OCI-LY7 (cell line): Measurements from ENCODE around the gene TRIM56. TPM values are rescaled to one million over a fixed set of nuclear protein-coding genes. Genes with fewer than 3 reads are reported as not detected.

Experiments
- BruUV-seq: library from RNA; stranded (reverse); fragments of 400-500 nt; replicated peaks from 2 replicates; lab custom pipeline; 2021; lab: Mats Ljungman, UMichigan
- CTCF ChIA-PET: fragments of 300-600 bp; sonication (Branson Sonifier 250); formaldehyde crosslinking; loops from one replicate; lab custom pipeline; 2022; ENCODE audit warnings: antibody characterized with exemption; ENCODE audit not compliant: unreplicated experiment; lab: Charles Lee
- POLR2A ChIA-PET: fragments of 300-600 bp; sonication (Branson Sonifier 250); formaldehyde crosslinking; loops from one replicate; lab custom pipeline; 2022; ENCODE audit warnings: antibody characterized with exemption; lab: Charles Lee
- DNase-seq: peaks from one replicate; pipeline ENCODE4 v3.0.0-alpha.2; 2015; ENCODE audit warnings: low spot score
- H2AFZ ChIP-seq: fragments of 200-600 bp; sonication (generic), shearing (Covaris generic); 2 replicates; pipeline ENCODE4 v1.6.1; 2014; ENCODE audit warnings: mild to moderate bottlenecking, antibody characterized with exemption, low read length, moderate library complexity
- H3K27ac ChIP-seq: fragments of 200-600 bp; sonication (generic); 2 replicates; pipeline ENCODE4 v1.5.1; 2014; ENCODE audit warnings: mixed run types, low read depth, mild to moderate bottlenecking, moderate library complexity, low read length, inconsistent platforms; ENCODE audit not compliant: poor library complexity, severe bottlenecking
- H3K36me3 ChIP-seq: fragments of 200-600 bp; sonication (generic); 2 replicates; pipeline ENCODE4 v1.6.1; 2014; ENCODE audit warnings: mild to moderate bottlenecking, antibody characterized with exemption, low read length, moderate library complexity, mixed read lengths; ENCODE audit not compliant: insufficient read depth
- H3K4me1 ChIP-seq: fragments of 200-600 bp; sonication (generic); 2 replicates; pipeline ENCODE4 v1.5.1; 2014; ENCODE audit warnings: mild to moderate bottlenecking, low read length; ENCODE audit not compliant: insufficient read depth, poor library complexity, severe bottlenecking
- H3K4me2 ChIP-seq: fragments of 200-600 bp; sonication (generic); 2 replicates; pipeline ENCODE4 v1.6.1; 2014; ENCODE audit warnings: mild to moderate bottlenecking, low read length
- H3K4me3 ChIP-seq: fragments of 200-600 bp; sonication (generic); 2 replicates; pipeline ENCODE4 v1.5.1; 2014; ENCODE audit warnings: mild to moderate bottlenecking, low read depth, low read length; ENCODE audit not compliant: poor library complexity, severe bottlenecking
- H3K79me2 ChIP-seq: fragments of 200-600 bp; sonication (generic); 2 replicates; pipeline ENCODE4 v1.6.1; 2016; ENCODE audit warnings: low read depth, mild to moderate bottlenecking, low read length, moderate library complexity, mixed read lengths; ENCODE audit not compliant: insufficient read depth
- H3K9me2 ChIP-seq: fragments of 200-600 bp; sonication (generic); 2 replicates; pipeline ENCODE4 v1.6.1; 2016; ENCODE audit warnings: mild to moderate bottlenecking, low read length, mixed read lengths; ENCODE audit not compliant: insufficient read depth
- H3K9me3 ChIP-seq: fragments of 200-600 bp; sonication (generic); 2 replicates; pipeline ENCODE4 v1.6.1; 2014; ENCODE audit warnings: mild to moderate bottlenecking, mixed run types, low read length, mixed read lengths
- H4K20me1 ChIP-seq: fragments of 200-600 bp; sonication (generic); 2 replicates; pipeline ENCODE4 v1.6.1; 2014; ENCODE audit warnings: mild to moderate bottlenecking, antibody characterized with exemption, low read length, moderate library complexity, mixed read lengths; ENCODE audit not compliant: insufficient read depth
- CTCF ChIP-seq: fragments of 200-600 bp; sonication (generic); conservative IDR thresholded peaks from 2 replicates; pipeline ENCODE4 v1.5.1; 2014; ENCODE audit warnings: mild to moderate bottlenecking, antibody characterized with exemption, low read length, moderate library complexity, mixed read lengths
- EZH2phosphoT487 ChIP-seq: fragments of 200-600 bp; sonication (generic); IDR thresholded peaks from 2 replicates; pipeline ENCODE4 v1.6.1; 2018; ENCODE audit warnings: low read depth, borderline replicate concordance, mild to moderate bottlenecking, mixed run types, antibody characterized with exemption, low read length, moderate library complexity, mixed read lengths
- intact Hi-C: fragments of 100-400 bp; cut with micrococcal nuclease; formaldehyde crosslinking; loops from one replicate; pipeline ENCODE4 v1.10.0; 2022; ENCODE audit not compliant: unreplicated experiment
- total RNA-seq, 2 experiments: library from RNA; depleted of rRNA in 1 of 2; stranded (reverse); fragments of >200 nt in 1 of 2; shearing (Covaris generic) in 1 of 2; gene quantifications; 2 replicates each; pipeline ENCODE4 v1.2.3, GENCODE V29; 2014 to 2022

The TRIM56 gene
- total RNA-seq, 2 experiments from 2014 or later: 15.6 to 47.3 TPM

GRCh38 chr7:101124376-101125056 lies 39.2 kb downstream of the TRIM56 start:
- Histone ChIP-seq H4K20me1 (no peaks in the 10 kb centered on the region), H3K9me2 (no peaks in the 10 kb centered on the region), H3K9me3 (no peaks in the 10 kb centered on the region), H2AFZ (no peak overlapping the region), H3K27ac (no peak overlapping the region), H3K4me2 (no peak overlapping the region), H3K79me2 (no peaks in the 10 kb centered on the region), H3K4me1 (peaks cover 23% of the 10 kb centered on the region), H3K36me3 (no peaks in the 10 kb centered on the region), H3K4me3 (no peak overlapping the region)
- intact Hi-C loops: no loop called here
- DNase-seq: no peak
- no TSS peak for BruUV-seq
- TF ChIP-seq EZH2phosphoT487 (no peak), CTCF (no peak)
- ChIA-PET CTCF (no interaction called here), POLR2A (no interaction called here)

- Histone ChIP-seq H3K4me3 (peak overlapping the region; percentile 7), H4K20me1 (no peaks in the 10 kb centered on the region), H3K4me1 (peaks cover 23% of the 10 kb centered on the region), H3K79me2 (no peaks in the 10 kb centered on the region), H3K4me2 (peak overlapping the region; percentile 53), H2AFZ (peak overlapping the region; percentile 71; the same call in 1 of the 2 replicates), H3K36me3 (no peaks in the 10 kb centered on the region), H3K9me3 (no peaks in the 10 kb centered on the region), H3K27ac (no peak overlapping the region), H3K9me2 (no peaks in the 10 kb centered on the region)
- intact Hi-C loops: no loop called here
- no TSS peak for BruUV-seq
- TF ChIP-seq CTCF (no peak), EZH2phosphoT487 (no peak)
- peak; percentile 16 for DNase-seq
- CTCF ChIA-PET: interaction anchor here (1.0 kb wide), 1 partner anchor 55 kb away, joined by 3 read pairs; no protein-coding TSS in a partner anchor
- POLR2A ChIA-PET: interaction anchor here (0.5 to 1.1 kb wide), 3 partner anchors 13 to 48 kb away, joined by 3 to 4 read pairs (median 4); no protein-coding TSS in a partner anchor
Observed at GRCh38 chr7:101125989-101126650, 40.8 kb downstream of the TRIM56 start.
